ENCODE measurements around the gene MLLT3. TPM values are rescaled to one million over a fixed set of nuclear protein-coding genes. Genes with fewer than 3 reads are reported as not detected.

The MLLT3 gene
- total RNA-seq, 1 donor from 2014 or later = 7.7 TPM

- DNase-seq (ENCODE audit: low spot score) = no peak
- Mint-ChIP-seq H3K27me3 (ENCODE audit: low read depth) (no peaks in the 10 kb centered on the region), H3K9me3 (ENCODE audit: low read depth) (no peaks in the 10 kb centered on the region), H3K27ac (ENCODE audit: unreplicated experiment) (no peak overlapping the region), H3K4me3 (ENCODE audit: unreplicated experiment) (no peak overlapping the region), H3K4me1 (ENCODE audit: low read depth) (no peaks in the 10 kb centered on the region), H3K36me3 (ENCODE audit: low read depth) (no peaks in the 10 kb centered on the region)
- TF ChIP-seq CTCF (IDR thresholded peaks at IDR 0.05) = no peak
Measured at GRCh38 chr9:20409321-20410092, 212.8 kb downstream of the MLLT3 start.

- Mint-ChIP-seq H3K4me1 (ENCODE audit: low read depth) (no peaks in the 10 kb centered on the region), H3K27ac (ENCODE audit: unreplicated experiment) (no peak overlapping the region)
Measured at GRCh38 chr9:20408513-20408912, 213.8 kb downstream of the MLLT3 start.

GRCh38 chr9:20407013-20407412 is 215.3 kb downstream of the MLLT3 start:
- no peak overlapping the region for H3K4me3 Mint-ChIP-seq (ENCODE audit: unreplicated experiment)
- TF ChIP-seq CTCF (IDR thresholded peaks at IDR 0.05) = peak; percentile 63
- H3K27me3 Mint-ChIP-seq (ENCODE audit: low read depth) = no peaks in the 10 kb centered on the region
- H3K9me3 Mint-ChIP-seq (ENCODE audit: low read depth) = no peaks in the 10 kb centered on the region
- no peak for DNase-seq (ENCODE audit: low spot score)
- no peak overlapping the region for H3K27ac Mint-ChIP-seq (ENCODE audit: unreplicated experiment)
- H3K4me1 Mint-ChIP-seq (ENCODE audit: low read depth) = no peaks in the 10 kb centered on the region
- no peaks in the 10 kb centered on the region for H3K36me3 Mint-ChIP-seq (ENCODE audit: low read depth)

More at GRCh38 chr9:20408513-20408912, 213.8 kb downstream of the MLLT3 start:
- Mint-ChIP-seq H3K4me3 (ENCODE audit: unreplicated experiment) (no peak overlapping the region), H3K9me3 (ENCODE audit: low read depth) (no peaks in the 10 kb centered on the region), H3K27me3 (ENCODE audit: low read depth) (no peaks in the 10 kb centered on the region), H3K36me3 (ENCODE audit: low read depth) (no peaks in the 10 kb centered on the region)
- DNase-seq (ENCODE audit: low spot score) = no peak
- TF ChIP-seq CTCF (IDR thresholded peaks at IDR 0.05) = no peak

GRCh38 chr9:20406344-20406743 is 216.0 kb downstream of the MLLT3 start:
- DNase-seq (ENCODE audit: low spot score) = no peak
- no peaks in the 10 kb centered on the region for H3K27me3 Mint-ChIP-seq (ENCODE audit: low read depth)
- no peaks in the 10 kb centered on the region for H3K36me3 Mint-ChIP-seq (ENCODE audit: low read depth)
- no peaks in the 10 kb centered on the region for H3K4me1 Mint-ChIP-seq (ENCODE audit: low read depth)
- TF ChIP-seq CTCF (IDR thresholded peaks at IDR 0.05) = no peak
- no peak overlapping the region for H3K27ac Mint-ChIP-seq (ENCODE audit: unreplicated experiment)
- H3K4me3 Mint-ChIP-seq (ENCODE audit: unreplicated experiment) = no peak overlapping the region
- no peaks in the 10 kb centered on the region for H3K9me3 Mint-ChIP-seq (ENCODE audit: low read depth)

GRCh38 chr9:20405616-20406015 is 216.7 kb downstream of the MLLT3 start:
- H3K27ac Mint-ChIP-seq (ENCODE audit: unreplicated experiment) = no peak overlapping the region
- no peak overlapping the region for H3K4me3 Mint-ChIP-seq (ENCODE audit: unreplicated experiment)
- no peaks in the 10 kb centered on the region for H3K27me3 Mint-ChIP-seq (ENCODE audit: low read depth)
- no peak for TF ChIP-seq CTCF (IDR thresholded peaks at IDR 0.05)
- H3K36me3 Mint-ChIP-seq (ENCODE audit: low read depth) = no peaks in the 10 kb centered on the region
- H3K4me1 Mint-ChIP-seq (ENCODE audit: low read depth) = no peaks in the 10 kb centered on the region
- no peaks in the 10 kb centered on the region for H3K9me3 Mint-ChIP-seq (ENCODE audit: low read depth)
- DNase-seq (ENCODE audit: low spot score) = no peak
